ENCODE data around the gene SSR3.

The SSR3 gene

GRCh38 chr3:156576651-156577348, 21.9 kb upstream of the SSR3 start:
- in situ Hi-C loops (cut with MboI; ENCODE audit: low sequenced_read_pairs), result no loop called here

DNA sequence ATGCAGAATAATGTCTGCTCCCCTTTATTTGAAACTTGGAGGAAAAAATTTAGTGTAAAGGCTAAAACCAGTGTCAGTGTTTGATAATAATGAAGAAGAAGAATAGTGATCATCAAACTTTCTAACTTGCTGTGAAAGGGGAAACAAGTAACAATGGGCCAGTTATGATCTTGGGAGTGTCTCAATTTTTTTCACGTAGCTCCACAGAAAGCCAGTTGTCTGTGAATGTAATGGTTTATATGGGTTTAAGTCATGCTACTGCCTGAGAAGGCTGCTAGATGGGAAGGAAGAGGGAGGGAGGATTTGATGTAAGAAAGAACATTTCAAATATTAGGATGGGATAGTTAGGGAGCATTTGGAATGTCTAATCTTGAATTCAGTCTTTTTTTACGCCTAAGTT, 21.1 kb upstream of the SSR3 start:
- in situ Hi-C loops (cut with MboI; ENCODE audit: low sequenced_read_pairs), result no loop called here

- in situ Hi-C loops (cut with MboI; ENCODE audit: low sequenced_read_pairs), result no loop called here
Measured at GRCh38 chr3:156575641-156576040, 20.7 kb upstream of the SSR3 start.

DNA sequence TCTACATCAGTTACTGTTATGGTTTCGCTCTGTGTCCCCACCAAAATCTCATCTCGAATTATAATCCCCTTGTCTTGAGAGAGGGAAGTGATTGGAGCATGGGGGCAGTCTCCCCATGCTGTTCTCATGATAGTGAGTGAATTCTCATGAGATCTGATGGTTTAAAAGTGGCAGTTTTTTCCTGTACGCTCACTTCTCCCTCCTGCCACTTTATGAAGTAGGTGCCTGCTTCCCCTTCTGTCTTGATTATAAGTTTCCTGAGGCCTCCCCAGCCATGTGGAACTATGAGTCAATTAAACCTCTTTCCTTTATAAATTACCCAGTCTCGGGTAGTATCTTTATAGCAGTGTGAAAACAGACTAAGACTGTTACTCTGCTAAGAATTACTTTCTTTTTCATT, 15.0 kb upstream of the SSR3 start:
- in situ Hi-C loops (cut with MboI; ENCODE audit: low sequenced_read_pairs), result loop anchor here (25.0 kb wide), 1 partner anchor 242 kb away; no protein-coding TSS in a partner anchor

DNA sequence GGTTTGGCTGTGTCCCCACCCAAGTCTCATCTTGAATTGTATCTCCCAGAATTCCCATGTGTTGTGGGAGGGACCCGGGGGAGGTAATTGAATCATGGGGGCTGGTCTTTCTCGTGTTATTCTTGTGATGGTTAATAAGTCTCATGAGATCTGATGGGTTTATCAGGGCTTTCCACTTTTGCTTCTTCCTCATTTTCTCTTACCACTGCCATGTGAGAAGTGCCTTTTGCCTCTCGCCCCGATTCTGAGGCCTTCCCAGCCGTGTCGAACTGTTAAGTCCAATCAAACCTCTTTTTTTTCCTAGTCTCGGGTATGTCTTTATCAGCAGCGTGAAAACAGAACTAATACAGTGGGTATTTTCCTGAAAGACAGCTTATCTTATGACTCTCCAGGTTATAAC, 14.1 kb upstream of the SSR3 start:
- in situ Hi-C loops (cut with MboI; ENCODE audit: low sequenced_read_pairs), result loop anchor here (25.0 kb wide), 1 partner anchor 243 kb away; no protein-coding TSS in a partner anchor

GRCh38 chr3:156563900-156564682, 9.2 kb upstream of the SSR3 start:
- in situ Hi-C loops (cut with MboI; ENCODE audit: low sequenced_read_pairs), result loop anchor here (25.0 kb wide), 1 partner anchor 248 kb away; no protein-coding TSS in a partner anchor

DNA sequence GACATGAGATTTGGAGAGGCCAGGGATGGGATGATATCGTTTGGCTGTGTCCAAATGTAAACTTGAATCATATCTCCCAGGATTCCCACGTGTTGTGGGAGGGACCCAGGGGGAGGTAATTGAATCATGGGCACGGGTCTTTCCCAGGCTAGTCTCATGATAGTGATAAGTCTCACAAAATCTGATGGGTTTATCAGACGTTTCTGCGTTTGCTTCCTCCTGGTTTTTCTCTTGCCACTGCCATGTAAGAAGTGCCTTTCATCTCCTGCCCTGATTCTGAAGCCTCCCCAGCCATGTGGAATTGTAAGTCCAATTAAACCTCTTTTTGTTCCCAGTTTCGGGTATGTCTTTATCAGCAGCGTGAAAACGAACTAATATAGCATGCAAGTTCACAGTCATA, 7.6 kb upstream of the SSR3 start:
- in situ Hi-C loops (cut with MboI; ENCODE audit: low sequenced_read_pairs), result loop anchor here (25.0 kb wide), 1 partner anchor 250 kb away; no protein-coding TSS in a partner anchor

- in situ Hi-C loops (cut with MboI; ENCODE audit: low sequenced_read_pairs), result loop anchor here (25.0 kb wide), 1 partner anchor 251 kb away; no protein-coding TSS in a partner anchor
Measured at GRCh38 chr3:156561533-156561932, 6.6 kb upstream of the SSR3 start.

DNA sequence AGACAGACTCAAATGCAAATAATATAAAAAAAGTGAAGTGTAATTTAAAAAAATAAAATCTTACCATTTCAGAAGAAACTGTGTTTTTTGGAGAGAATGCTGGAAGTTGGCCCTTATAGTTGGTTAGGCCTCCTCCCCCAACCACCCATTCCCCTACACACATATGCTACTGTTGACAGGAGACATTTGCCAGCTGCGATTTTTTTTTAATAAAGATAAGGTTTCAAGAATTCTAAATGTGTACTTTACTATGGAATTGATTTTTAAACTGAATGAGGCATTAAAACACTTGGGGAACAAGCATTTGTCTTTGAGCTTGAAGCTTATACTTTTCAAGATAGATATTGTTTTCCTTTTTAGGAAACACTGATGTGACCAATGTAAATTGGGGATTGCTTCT, 4.4 kb upstream of the SSR3 start:
- in situ Hi-C loops (cut with MboI; ENCODE audit: low sequenced_read_pairs), result loop anchor here (25.0 kb wide), 1 partner anchor 253 kb away; no protein-coding TSS in a partner anchor

GRCh38 chr3:156558389-156558788, 3.5 kb upstream of the SSR3 start:
- in situ Hi-C loops (cut with MboI; ENCODE audit: low sequenced_read_pairs), result loop anchor here (25.0 kb wide), 1 partner anchor 254 kb away; no protein-coding TSS in a partner anchor

- in situ Hi-C loops (cut with MboI; ENCODE audit: low sequenced_read_pairs), result loop anchor here (25.0 kb wide), 1 partner anchor 258 kb away; no protein-coding TSS in a partner anchor
Measured at GRCh38 chr3:156554515-156554841, 439 bp downstream of the SSR3 start.

DNA sequence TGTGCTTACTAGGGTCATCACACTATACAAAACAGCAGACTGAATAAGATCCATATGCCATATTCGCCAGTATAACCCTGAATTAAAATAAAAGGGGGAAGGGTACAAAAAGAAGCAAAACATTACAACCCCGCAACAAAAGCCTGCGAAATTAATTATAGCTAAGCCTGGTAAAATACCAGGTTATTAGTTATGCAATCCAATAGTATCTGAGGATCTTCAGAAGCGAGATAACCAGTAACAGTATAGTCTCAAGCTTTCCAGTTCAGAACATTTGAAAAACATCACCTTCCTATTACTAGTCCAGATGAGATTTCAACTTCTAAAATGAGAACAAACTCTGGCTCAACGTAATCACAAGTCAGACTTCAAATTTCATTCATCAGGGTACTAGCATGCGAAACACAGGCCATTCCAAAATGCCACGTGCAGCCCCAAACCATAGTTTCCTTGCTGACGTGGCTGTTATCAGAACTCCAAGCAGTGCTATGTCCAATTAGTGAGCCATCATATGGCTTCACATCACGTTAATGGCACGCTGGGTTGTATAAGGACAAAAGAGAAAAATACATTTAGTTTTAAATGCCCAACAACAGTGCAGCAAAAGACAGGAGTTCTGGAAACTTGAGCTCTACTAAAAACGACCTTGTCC, 1.1 kb downstream of the SSR3 start:
- in situ Hi-C loops (cut with MboI; ENCODE audit: low sequenced_read_pairs), result loop anchor here (25.0 kb wide), 1 partner anchor 258 kb away; no protein-coding TSS in a partner anchor

- in situ Hi-C loops (cut with MboI; ENCODE audit: low sequenced_read_pairs), result loop anchor here (25.0 kb wide), 1 partner anchor 259 kb away; no protein-coding TSS in a partner anchor
Measured at GRCh38 chr3:156552973-156553372, 1.9 kb downstream of the SSR3 start.

- in situ Hi-C loops (cut with MboI; ENCODE audit: low sequenced_read_pairs), result loop anchor here (25.0 kb wide), 1 partner anchor 261 kb away; no protein-coding TSS in a partner anchor
Measured at GRCh38 chr3:156551746-156552145, 3.2 kb downstream of the SSR3 start.

GRCh38 chr3:156551261-156551660, 3.7 kb downstream of the SSR3 start:
- in situ Hi-C loops (cut with MboI; ENCODE audit: low sequenced_read_pairs), result loop anchor here (25.0 kb wide), 1 partner anchor 261 kb away; no protein-coding TSS in a partner anchor

- in situ Hi-C loops (cut with MboI; ENCODE audit: low sequenced_read_pairs), result loop anchor here (25.0 kb wide), 1 partner anchor 538 kb away; no protein-coding TSS in a partner anchor
Measured at GRCh38 chr3:156548902-156549301, 6.0 kb downstream of the SSR3 start.

DNA sequence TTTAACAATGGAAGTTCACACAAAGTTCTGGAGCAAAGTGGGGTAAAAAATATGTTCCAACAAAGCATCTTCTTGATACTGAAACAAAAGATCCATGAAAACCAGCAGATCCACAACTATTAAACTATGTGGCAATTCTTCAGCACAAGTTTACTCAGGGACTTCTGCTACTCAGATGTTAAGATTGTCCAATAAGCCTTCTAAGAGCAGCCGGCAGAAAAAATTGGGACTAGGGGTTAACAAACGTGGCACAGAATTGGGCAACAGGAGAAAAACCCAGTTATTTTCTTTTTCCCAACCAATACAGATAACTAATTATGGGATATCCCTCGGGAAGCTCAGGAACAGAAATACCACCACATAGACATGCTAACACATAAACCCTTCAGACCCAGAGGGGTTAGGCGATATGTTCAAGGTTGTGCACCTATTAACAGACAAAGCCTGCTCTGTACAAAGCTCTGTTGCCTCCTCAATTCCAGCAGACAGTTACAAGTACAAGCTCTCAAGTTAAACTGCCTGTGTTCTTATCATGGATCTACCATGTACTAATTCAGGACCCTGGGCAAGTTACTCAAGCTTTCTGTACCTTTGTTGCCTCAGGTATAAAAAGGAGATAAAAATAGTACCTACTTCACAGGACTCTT, 6.8 kb downstream of the SSR3 start:
- in situ Hi-C loops (cut with MboI; ENCODE audit: low sequenced_read_pairs), result loop anchor here (25.0 kb wide), 1 partner anchor 539 kb away; no protein-coding TSS in a partner anchor

DNA sequence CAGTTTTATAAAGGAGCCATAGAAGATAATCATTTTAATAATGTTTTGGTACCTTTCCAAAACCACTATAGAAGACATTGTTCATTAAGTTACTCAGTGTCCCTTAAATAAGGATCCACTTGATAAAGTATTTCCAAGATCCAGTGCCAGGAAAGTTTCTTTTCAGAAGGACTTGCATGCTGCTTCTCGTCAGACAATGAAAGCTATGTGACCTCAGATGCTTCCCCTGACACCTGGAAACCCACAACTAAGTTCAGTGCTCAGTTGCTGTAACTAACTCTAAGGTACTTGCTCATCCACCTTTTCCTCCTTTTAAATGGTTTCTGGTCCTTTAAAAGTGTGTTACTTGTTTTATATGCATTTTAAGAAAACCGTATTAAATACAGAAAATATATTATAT, 7.3 kb downstream of the SSR3 start:
- in situ Hi-C loops (cut with MboI; ENCODE audit: low sequenced_read_pairs), result loop anchor here (25.0 kb wide), 1 partner anchor 540 kb away; no protein-coding TSS in a partner anchor

DNA sequence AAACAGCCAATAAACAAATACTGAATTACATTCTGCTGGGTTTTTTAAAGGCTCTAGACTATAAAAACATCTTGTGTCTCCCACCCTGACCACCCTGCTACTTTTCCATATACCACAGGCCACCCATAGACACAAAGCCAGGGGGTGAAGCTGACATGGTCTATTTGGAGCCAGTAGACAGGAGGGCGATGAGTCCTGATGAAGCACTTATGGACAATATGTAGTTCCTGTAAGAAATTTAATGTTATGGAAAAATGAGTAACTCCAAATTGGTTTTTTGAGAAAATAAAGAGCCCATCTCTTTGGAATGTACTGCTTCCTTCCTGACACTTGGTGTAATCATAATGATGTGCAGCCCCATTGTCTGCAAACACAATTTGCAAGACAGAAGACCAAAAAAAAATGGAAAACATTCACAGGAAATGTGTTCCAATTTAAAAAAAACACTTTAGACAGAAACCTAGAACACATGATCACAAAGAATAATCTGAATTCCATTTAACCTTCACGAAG, 11.8 kb downstream of the SSR3 start:
- in situ Hi-C loops (cut with MboI; ENCODE audit: low sequenced_read_pairs), result loop anchor here (25.0 kb wide), 1 partner anchor 544 kb away; no protein-coding TSS in a partner anchor
